IMR-90 (cell line): ENCODE results near the gene NCAPD3. TPM values are rescaled to one million over a fixed set of nuclear protein-coding genes. Genes with fewer than 3 reads are reported as not detected.

ENCODE experiments used
- ATAC-seq: fragments of 200-7000 bp; cut with Tn5 transposase; 2 replicates; pipeline ENCODE4 v1.9.1; 2020; ENCODE audit warnings: low read depth, mild to moderate bottlenecking, moderate library complexity
- BruUV-seq: library from RNA; stranded (reverse); fragments of 400-500 nt; replicated peaks from 2 replicates; lab custom pipeline; 2021; lab: Mats Ljungman, UMichigan
- CTCF ChIA-PET: fragments of 300-600 bp; formaldehyde crosslinking; extraction: SDS; loops from one replicate; lab custom pipeline; 2021; ENCODE audit warnings: antibody characterized with exemption; lab: Yijun Ruan, JAX
- POLR2A ChIA-PET: fragments of 300-600 bp; sonication (Branson Sonifier 250); formaldehyde crosslinking; loops from one replicate; lab custom pipeline; 2022; ENCODE audit warnings: antibody characterized with exemption; ENCODE audit not compliant: unreplicated experiment; lab: Charles Lee
- DNase-seq: peaks from one replicate; pipeline ENCODE4 v3.0.0; 2013
- H2AFZ ChIP-seq: replicated peaks from 2 replicates; pipeline ENCODE3; 2013; ENCODE audit warnings: low read length, mild to moderate bottlenecking; ENCODE audit not compliant: poor library complexity
- H2AK5ac ChIP-seq: 2 replicates; pipeline ENCODE4 v1.6.1; 2013; ENCODE audit warnings: low read depth, low read length, inconsistent platforms
- H2AK9ac ChIP-seq: replicated peaks from 2 replicates; pipeline ENCODE3; 2013; ENCODE audit warnings: mild to moderate bottlenecking, low read depth, low read length, moderate library complexity; ENCODE audit not compliant: poor library complexity
- H2BK120ac ChIP-seq: 2 replicates; pipeline ENCODE4 v1.6.1; 2013; ENCODE audit warnings: low read depth, low read length, inconsistent platforms
- H2BK15ac ChIP-seq: 3 replicates; pipeline ENCODE4 v1.6.1; 2013; ENCODE audit warnings: low read depth, low read length, inconsistent platforms
- H2BK20ac ChIP-seq: 2 replicates; pipeline ENCODE4 v1.6.1; 2013; ENCODE audit warnings: low read depth, mild to moderate bottlenecking, inconsistent platforms, low read length, moderate library complexity
- H2BK5ac ChIP-seq: 2 replicates; pipeline ENCODE4 v1.6.1; 2013; ENCODE audit warnings: mild to moderate bottlenecking, low read depth, low read length, inconsistent platforms; ENCODE audit not compliant: poor library complexity, severe bottlenecking
- H3K14ac ChIP-seq: replicated peaks from 2 replicates; pipeline ENCODE4 v1.6.1; 2013; ENCODE audit warnings: low read depth, low read length, inconsistent platforms
- H3K18ac ChIP-seq: 2 replicates; pipeline ENCODE4 v1.6.1; 2013; ENCODE audit warnings: low read depth, low read length, control low read depth
- H3K23ac ChIP-seq: 2 replicates; pipeline ENCODE4 v1.6.1; 2013; ENCODE audit warnings: low read depth, low read length, inconsistent platforms
- H3K27ac ChIP-seq: 2 replicates; pipeline ENCODE4 v1.5.1; 2013; ENCODE audit warnings: mild to moderate bottlenecking, control low read depth, low read length; ENCODE audit not compliant: insufficient read depth
- H3K27me3 ChIP-seq: 2 replicates; pipeline ENCODE4 v1.6.1; 2013; ENCODE audit warnings: low read length; ENCODE audit not compliant: control insufficient read depth, insufficient read depth
- H3K36me3 ChIP-seq: 2 replicates; pipeline ENCODE4 v1.6.1; 2013; ENCODE audit warnings: low read length, mixed read lengths; ENCODE audit not compliant: control insufficient read depth, insufficient read depth
- H3K4ac ChIP-seq: 2 replicates; pipeline ENCODE4 v1.6.1; 2013; ENCODE audit warnings: low read depth, low read length, inconsistent platforms
- H3K4me1 ChIP-seq: 2 replicates; pipeline ENCODE4 v1.6.1; 2013; ENCODE audit warnings: low read length, mixed read lengths; ENCODE audit not compliant: control insufficient read depth, insufficient read depth
- H3K4me2 ChIP-seq: 2 replicates; pipeline ENCODE4 v1.6.1; 2013; ENCODE audit warnings: low read depth, mild to moderate bottlenecking, control low read depth, low read length, moderate library complexity
- H3K4me3 ChIP-seq: 2 replicates; pipeline ENCODE4 v1.5.1; 2013; ENCODE audit warnings: low read depth, mild to moderate bottlenecking, control low read depth, low read length, moderate library complexity; ENCODE audit not compliant: insufficient read depth
- H3K56ac ChIP-seq: 2 replicates; pipeline ENCODE4 v1.6.1; 2013; ENCODE audit warnings: low read length, inconsistent platforms; ENCODE audit not compliant: insufficient read depth; ENCODE audit errors: extremely low read depth
- H3K79me1 ChIP-seq, 2 experiments: 2 replicates each; pipeline ENCODE4 v1.6.1; 2013; ENCODE audit warnings: low read length in 2 of 2, inconsistent platforms in 1 of 2, low read depth in 1 of 2
- H3K9ac ChIP-seq: 2 replicates; pipeline ENCODE4 v1.6.1; 2013; ENCODE audit warnings: low read depth, low read length, control low read depth
- H3K9me1 ChIP-seq: 2 replicates; pipeline ENCODE4 v1.6.1; 2013; ENCODE audit warnings: low read length, inconsistent platforms; ENCODE audit not compliant: insufficient read depth
- H3K9me3 ChIP-seq: 2 replicates; pipeline ENCODE4 v1.6.1; 2013; ENCODE audit warnings: low read length; ENCODE audit not compliant: control insufficient read depth, insufficient read depth
- H4K20me1 ChIP-seq: 2 replicates; pipeline ENCODE4 v1.6.1; 2013; ENCODE audit warnings: low read length, inconsistent platforms; ENCODE audit not compliant: insufficient read depth
- H4K5ac ChIP-seq: 2 replicates; pipeline ENCODE4 v1.6.1; 2013; ENCODE audit warnings: mild to moderate bottlenecking, low read depth, low read length, control low read depth
- H4K8ac ChIP-seq, 2 experiments: 2 replicates each; pipeline ENCODE4 v1.6.1; 2013; ENCODE audit warnings: low read depth in 2 of 2, low read length in 2 of 2, control low read depth in 1 of 2, inconsistent platforms in 1 of 2
- H4K91ac ChIP-seq: 2 replicates; pipeline ENCODE4 v1.6.1; 2013; ENCODE audit warnings: low read depth, low read length, inconsistent platforms; ENCODE audit not compliant: insufficient read depth
- BHLHE40 ChIP-seq: fragments of 150-350 bp; IDR thresholded peaks from 2 replicates; pipeline ENCODE4 v1.6.1; 2016; ENCODE audit warnings: mild to moderate bottlenecking, low read depth, low read length
- CEBPB ChIP-seq: IDR thresholded peaks from 2 replicates; pipeline ENCODE4 v1.6.1; 2012; ENCODE audit warnings: low read depth, low read length, improper control_type of control experiment
- CHD1 ChIP-seq: IDR thresholded peaks from 2 replicates; pipeline ENCODE4 v1.6.1; 2012; ENCODE audit warnings: low read depth, low read length, improper control_type of control experiment
- ELK1 ChIP-seq: fragments of 150-350 bp; IDR thresholded peaks from 2 replicates; pipeline ENCODE4 v1.6.1; 2016; ENCODE audit warnings: low read depth, mild to moderate bottlenecking, low read length, moderate library complexity, borderline replicate concordance
- FOS ChIP-seq: fragments of 150-350 bp; IDR thresholded peaks from 2 replicates; pipeline ENCODE4 v1.6.1; 2016; ENCODE audit warnings: low read depth, low read length
- MAFK ChIP-seq: IDR thresholded peaks from 2 replicates; pipeline ENCODE4 v1.6.1; 2012; ENCODE audit warnings: low read depth, low read length, improper control_type of control experiment
- MAZ ChIP-seq: IDR thresholded peaks from 2 replicates; pipeline ENCODE4 v1.6.1; 2012; ENCODE audit warnings: low read depth, mild to moderate bottlenecking, low read length, improper control_type of control experiment, moderate library complexity, borderline replicate concordance
- MXI1 ChIP-seq: IDR thresholded peaks from 2 replicates; pipeline ENCODE4 v1.6.1; 2012; ENCODE audit warnings: low read depth, mild to moderate bottlenecking, low read length, moderate library complexity, borderline replicate concordance
- NFE2L2 ChIP-seq: fragments of 150-350 bp; IDR thresholded peaks from 2 replicates; pipeline ENCODE4 v1.6.1; 2016; ENCODE audit warnings: low read depth, mild to moderate bottlenecking, low read length
- POLR2A ChIP-seq: IDR thresholded peaks from 2 replicates; pipeline ENCODE4 v1.6.1; 2012; ENCODE audit warnings: mild to moderate bottlenecking, low read depth, low read length
- RAD21 ChIP-seq: IDR thresholded peaks from 2 replicates; pipeline ENCODE4 v1.6.1; 2012; ENCODE audit warnings: low read length, improper control_type of control experiment
- RCOR1 ChIP-seq: IDR thresholded peaks from 2 replicates; pipeline ENCODE4 v1.6.1; 2012; ENCODE audit warnings: mild to moderate bottlenecking, low read length, improper control_type of control experiment; ENCODE audit not compliant: insufficient replicate concordance
- RFX5 ChIP-seq: IDR thresholded peaks from 2 replicates; pipeline ENCODE4 v1.8.0; 2012; ENCODE audit warnings: low read depth, mild to moderate bottlenecking, low read length, moderate library complexity
- SMC3 ChIP-seq: fragments of 150-350 bp; IDR thresholded peaks from 2 replicates; pipeline ENCODE4 v1.6.1; 2016; ENCODE audit warnings: low read depth, mild to moderate bottlenecking, antibody characterized with exemption, low read length, moderate library complexity
- WGBS, 2 experiments: methylation state at CpG; one replicate each; pipeline versions ENCODE4 v1.1.5 to v1.1.7; 2013; ENCODE audit warnings: missing lambda C conversion rate in 2 of 2; ENCODE audit not compliant: insufficient read length in 1 of 2; ENCODE audit errors: extremely low coverage in 2 of 2; 5-methylcytosine and 5-hydroxymethylcytosine counted together
- dilution Hi-C: fragments of 300-500 bp; cut with HindIII; formaldehyde crosslinking; loops from one replicate; pipeline ENCODE4 v1.14.3; 2018; ENCODE audit warnings: low sequenced_read_pairs; ENCODE audit not compliant: unreplicated experiment
- in situ Hi-C: fragments of 300-500 bp; cut with MboI; formaldehyde crosslinking; loops from 3 replicates; pipeline ENCODE4 v1.14.3; 2019; ENCODE audit warnings: low sequenced_read_pairs, inconsistent platforms, mixed read lengths
- intact Hi-C: fragments of 100-400 bp; cut with micrococcal nuclease; formaldehyde crosslinking; loops from 2 replicates; pipeline ENCODE4 v1.10.0; 2022
- polyA plus RNA-seq, 3 experiments: library from polyadenylated mRNA; depleted of rRNA; stranded (reverse); fragments of >200 nt; gene quantifications; 2 replicates each; pipeline ENCODE4 v1.2.3, GENCODE V29; 2012; ENCODE audit warnings: low replicate concordance in 1 of 3
- total RNA-seq: library from RNA; depleted of rRNA; stranded (reverse); fragments of >200 nt; gene quantifications from 2 replicates; pipeline ENCODE4 v1.2.3, GENCODE V29; 2012
- TF ChIP-seq, protein P1 (sequence below): conservative IDR thresholded peaks from 2 replicates; pipeline ENCODE4 v1.5.1; 2012; ENCODE audit warnings: mild to moderate bottlenecking, low read depth, low read length, improper control_type of control experiment
- TF ChIP-seq, protein P2 (sequence below): fragments of 150-350 bp; IDR thresholded peaks from 2 replicates; pipeline ENCODE4 v1.6.1; 2017; ENCODE audit warnings: mild to moderate bottlenecking, antibody characterized with exemption, low read length, low read depth

The NCAPD3 gene
- total and polyA plus RNA-seq, 2 of the 4 experiments (the other 2 are of a cell fraction), result 18.0 to 19.2 TPM

DNA sequence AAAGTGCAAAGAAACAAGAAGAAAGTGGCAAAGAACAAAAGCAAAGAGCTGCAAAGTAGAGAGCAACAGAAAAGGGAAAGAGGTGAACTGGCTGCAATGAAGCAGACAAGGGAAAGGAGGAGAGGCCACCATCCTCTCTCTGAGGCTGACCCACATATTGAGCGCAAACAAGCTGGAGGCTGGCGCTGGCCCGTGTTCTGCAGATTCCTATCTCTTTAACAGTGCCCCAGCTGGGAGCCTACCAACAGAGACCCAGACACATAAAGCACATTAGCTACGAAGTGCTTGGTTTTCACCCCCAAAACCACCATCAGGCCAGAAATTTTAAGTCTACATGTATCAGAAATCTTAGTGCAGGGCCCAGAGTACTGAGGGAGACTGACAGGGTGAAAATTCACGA is 17.6 kb downstream of the NCAPD3 start:
- Histone ChIP-seq H3K9me3 (no peaks in the 10 kb centered on the region), H3K56ac (no peak overlapping the region), H3K27me3 (no peaks in the 10 kb centered on the region), H3K14ac (no peak overlapping the region), H3K9me1 (no peaks in the 10 kb centered on the region), H2BK120ac (no peak overlapping the region), H3K4ac (no peak overlapping the region), H3K4me1 (no peaks in the 10 kb centered on the region), H3K4me3 (no peak overlapping the region), H3K18ac (no peak overlapping the region), H4K8ac (no peak overlapping the region), H2BK5ac (no peak overlapping the region), H3K9ac (no peak overlapping the region), H4K91ac (no peak overlapping the region), H3K27ac (no peak overlapping the region), H3K23ac (no peak overlapping the region), H3K4me2 (no peak overlapping the region), H2AK9ac (no peak overlapping the region), H4K20me1 (no peaks in the 10 kb centered on the region), H2BK20ac (no peak overlapping the region), H3K36me3 (peaks cover 17% of the 10 kb centered on the region), H2AK5ac (no peak overlapping the region), H4K5ac (no peak overlapping the region), H3K79me1 (peaks cover 3 to 11% of the 10 kb centered on the region in 2 experiments; a peak in 1 of 4 replicates), H2BK15ac (no peak overlapping the region), H2AFZ (no peak overlapping the region)
- ATAC-seq (no peak), DNase-seq (no peak)
- no peak for TF ChIP-seq POLR2A
- TF ChIP-seq BHLHE40, result no peak
- no peak for TF ChIP-seq RAD21
- no peak for TF ChIP-seq MXI1
- no peak for TF ChIP-seq RFX5
- no peak for TF ChIP-seq CHD1
- TF ChIP-seq NFE2L2, result no peak
- TF ChIP-seq CEBPB, result no peak
- no peak for TF ChIP-seq MAZ
- no peak for TF ChIP-seq RCOR1
- no peak for TF ChIP-seq SMC3
- TF ChIP-seq MAFK, result no peak
- no peak for TF ChIP-seq ELK1
- TF ChIP-seq, protein P1, sequence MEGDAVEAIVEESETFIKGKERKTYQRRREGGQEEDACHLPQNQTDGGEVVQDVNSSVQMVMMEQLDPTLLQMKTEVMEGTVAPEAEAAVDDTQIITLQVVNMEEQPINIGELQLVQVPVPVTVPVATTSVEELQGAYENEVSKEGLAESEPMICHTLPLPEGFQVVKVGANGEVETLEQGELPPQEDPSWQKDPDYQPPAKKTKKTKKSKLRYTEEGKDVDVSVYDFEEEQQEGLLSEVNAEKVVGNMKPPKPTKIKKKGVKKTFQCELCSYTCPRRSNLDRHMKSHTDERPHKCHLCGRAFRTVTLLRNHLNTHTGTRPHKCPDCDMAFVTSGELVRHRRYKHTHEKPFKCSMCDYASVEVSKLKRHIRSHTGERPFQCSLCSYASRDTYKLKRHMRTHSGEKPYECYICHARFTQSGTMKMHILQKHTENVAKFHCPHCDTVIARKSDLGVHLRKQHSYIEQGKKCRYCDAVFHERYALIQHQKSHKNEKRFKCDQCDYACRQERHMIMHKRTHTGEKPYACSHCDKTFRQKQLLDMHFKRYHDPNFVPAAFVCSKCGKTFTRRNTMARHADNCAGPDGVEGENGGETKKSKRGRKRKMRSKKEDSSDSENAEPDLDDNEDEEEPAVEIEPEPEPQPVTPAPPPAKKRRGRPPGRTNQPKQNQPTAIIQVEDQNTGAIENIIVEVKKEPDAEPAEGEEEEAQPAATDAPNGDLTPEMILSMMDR, result no peak
- TF ChIP-seq, protein P2, sequence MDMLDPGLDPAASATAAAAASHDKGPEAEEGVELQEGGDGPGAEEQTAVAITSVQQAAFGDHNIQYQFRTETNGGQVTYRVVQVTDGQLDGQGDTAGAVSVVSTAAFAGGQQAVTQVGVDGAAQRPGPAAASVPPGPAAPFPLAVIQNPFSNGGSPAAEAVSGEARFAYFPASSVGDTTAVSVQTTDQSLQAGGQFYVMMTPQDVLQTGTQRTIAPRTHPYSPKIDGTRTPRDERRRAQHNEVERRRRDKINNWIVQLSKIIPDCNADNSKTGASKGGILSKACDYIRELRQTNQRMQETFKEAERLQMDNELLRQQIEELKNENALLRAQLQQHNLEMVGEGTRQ, result no peak
- TF ChIP-seq FOS, result no peak
- in situ Hi-C loops, result no loop called here
- CTCF ChIA-PET, result interaction anchor here (0.8 kb wide), 1 partner anchor 278 kb away, joined by 4 read pairs; no protein-coding TSS in a partner anchor
- no TSS peak for BruUV-seq
- intact Hi-C loops, result no loop called here
- POLR2A ChIA-PET, result no interaction called here
- dilution Hi-C loops, result no loop called here
- WGBS, 2 experiments, result no CpG with 5 or more reads among the region's 5 CpGs
